ENCODE data around the gene BCL11A. TPM values are rescaled to one million over a fixed set of nuclear protein-coding genes. Genes with fewer than 3 reads are reported as not detected.
A peak's percentile ranks its signal among the peaks of the same experiment; 100 is the strongest.

BCL11A gene
- polyA plus RNA-seq, 1 donor (not counting 4 experiments of a cell fraction or from before 2014, with no cell fraction given), result 5.0 TPM

- no peak overlapping the region for H3K4me2 ChIP-seq (ENCODE audit: control insufficient read depth, extremely low read depth, insufficient read depth, low read depth, low read length)
Measured at GRCh38 chr2:60573251-60573650, 19.8 kb upstream of the BCL11A start.

GRCh38 chr2:60570251-60570650, 16.8 kb upstream of the BCL11A start:
- Histone ChIP-seq H3K4me2 (ENCODE audit: control insufficient read depth, extremely low read depth, insufficient read depth, low read depth, low read length) (peak overlapping the region; percentile 83), H3K79me2 (ENCODE audit: control insufficient read depth, insufficient read depth, low read length) (no peaks in the 10 kb centered on the region), H3K27me3 (ENCODE audit: control insufficient read depth, extremely low read depth, insufficient read depth, low read length) (peaks cover 24% of the 10 kb centered on the region), H3K9me1 (ENCODE audit: control insufficient read depth, extremely low read depth, insufficient read depth, low read length) (no peaks in the 10 kb centered on the region), H3K9me3 (ENCODE audit: control insufficient read depth, low read depth, low read length) (no peaks in the 10 kb centered on the region), H4K20me1 (ENCODE audit: control insufficient read depth, extremely low read depth, insufficient read depth, low read length) (no peaks in the 10 kb centered on the region), H3K9ac (ENCODE audit: control insufficient read depth, extremely low read depth, insufficient read depth, low read length) (no peak overlapping the region), H3K36me3 (ENCODE audit: control insufficient read depth in 2 of 2, extremely low read depth in 1 of 2, insufficient read depth in 2 of 2, low read length in 2 of 2) (no peaks in the 10 kb centered on the region), H2AFZ (ENCODE audit: control insufficient read depth, low read length) (peak overlapping the region; percentile 84), H3K27ac (ENCODE audit: control insufficient read depth, insufficient read depth, low read length) (no peak overlapping the region), H3K4me1 (ENCODE audit: control insufficient read depth, extremely low read depth, insufficient read depth, low read length) (peaks cover 14% of the 10 kb centered on the region), H3K4me3 (ENCODE audit: control insufficient read depth in 2 of 3, extremely low read depth in 1 of 3, insufficient read depth in 2 of 3, low read depth in 1 of 3, low read length in 3 of 3) (peak overlapping the region in 2 of 3 experiments; percentile 62 to 71)
- no peak for TF ChIP-seq EZH2 (IDR thresholded peaks at IDR 0.05; ENCODE audit: low read length)
- TF ChIP-seq, protein P1, sequence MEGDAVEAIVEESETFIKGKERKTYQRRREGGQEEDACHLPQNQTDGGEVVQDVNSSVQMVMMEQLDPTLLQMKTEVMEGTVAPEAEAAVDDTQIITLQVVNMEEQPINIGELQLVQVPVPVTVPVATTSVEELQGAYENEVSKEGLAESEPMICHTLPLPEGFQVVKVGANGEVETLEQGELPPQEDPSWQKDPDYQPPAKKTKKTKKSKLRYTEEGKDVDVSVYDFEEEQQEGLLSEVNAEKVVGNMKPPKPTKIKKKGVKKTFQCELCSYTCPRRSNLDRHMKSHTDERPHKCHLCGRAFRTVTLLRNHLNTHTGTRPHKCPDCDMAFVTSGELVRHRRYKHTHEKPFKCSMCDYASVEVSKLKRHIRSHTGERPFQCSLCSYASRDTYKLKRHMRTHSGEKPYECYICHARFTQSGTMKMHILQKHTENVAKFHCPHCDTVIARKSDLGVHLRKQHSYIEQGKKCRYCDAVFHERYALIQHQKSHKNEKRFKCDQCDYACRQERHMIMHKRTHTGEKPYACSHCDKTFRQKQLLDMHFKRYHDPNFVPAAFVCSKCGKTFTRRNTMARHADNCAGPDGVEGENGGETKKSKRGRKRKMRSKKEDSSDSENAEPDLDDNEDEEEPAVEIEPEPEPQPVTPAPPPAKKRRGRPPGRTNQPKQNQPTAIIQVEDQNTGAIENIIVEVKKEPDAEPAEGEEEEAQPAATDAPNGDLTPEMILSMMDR (optimal IDR thresholded peaks at IDR 0.05 in 1 of 3, IDR thresholded peaks at IDR 0.05 in 1 of 3, conservative IDR thresholded peaks at IDR 0.05 in 1 of 3; ENCODE audit: extremely low read depth in 1 of 3, insufficient read depth in 2 of 3, low read length in 3 of 3), result no peak
- dilution Hi-C loops (cut with MboI; ENCODE audit: extremely low pct_ligation_motif_present, low sequenced_read_pairs), result no loop called here
- DNase-seq (ENCODE audit: low read depth, low spot score) (no peak), FAIRE-seq (no peak)

More at GRCh38 chr2:60573251-60573650, 19.8 kb upstream of the BCL11A start:
- dilution Hi-C loops (cut with MboI; ENCODE audit: extremely low pct_ligation_motif_present, low sequenced_read_pairs), result no loop called here
- Histone ChIP-seq H3K27me3 (ENCODE audit: control insufficient read depth, extremely low read depth, insufficient read depth, low read length) (peaks cover 9% of the 10 kb centered on the region), H4K20me1 (ENCODE audit: control insufficient read depth, extremely low read depth, insufficient read depth, low read length) (no peaks in the 10 kb centered on the region), H3K9me3 (ENCODE audit: control insufficient read depth, low read depth, low read length) (no peaks in the 10 kb centered on the region), H3K79me2 (ENCODE audit: control insufficient read depth, insufficient read depth, low read length) (no peaks in the 10 kb centered on the region), H3K36me3 (ENCODE audit: control insufficient read depth in 2 of 2, extremely low read depth in 1 of 2, insufficient read depth in 2 of 2, low read length in 2 of 2) (no peaks in the 10 kb centered on the region), H3K9me1 (ENCODE audit: control insufficient read depth, extremely low read depth, insufficient read depth, low read length) (no peaks in the 10 kb centered on the region), H3K4me3 (ENCODE audit: control insufficient read depth in 2 of 3, extremely low read depth in 1 of 3, insufficient read depth in 2 of 3, low read depth in 1 of 3, low read length in 3 of 3) (no peak overlapping the region), H2AFZ (ENCODE audit: control insufficient read depth, low read length) (no peak overlapping the region), H3K27ac (ENCODE audit: control insufficient read depth, insufficient read depth, low read length) (no peak overlapping the region), H3K4me1 (ENCODE audit: control insufficient read depth, extremely low read depth, insufficient read depth, low read length) (peaks cover 14% of the 10 kb centered on the region), H3K9ac (ENCODE audit: control insufficient read depth, extremely low read depth, insufficient read depth, low read length) (no peak overlapping the region)
- FAIRE-seq (no peak), DNase-seq (ENCODE audit: low read depth, low spot score) (no peak)
- no peak for TF ChIP-seq EZH2 (IDR thresholded peaks at IDR 0.05; ENCODE audit: low read length)
- TF ChIP-seq, protein P1 (optimal IDR thresholded peaks at IDR 0.05 in 1 of 3, IDR thresholded peaks at IDR 0.05 in 1 of 3, conservative IDR thresholded peaks at IDR 0.05 in 1 of 3; ENCODE audit: extremely low read depth in 1 of 3, insufficient read depth in 2 of 3, low read length in 3 of 3), result no peak

All from keratinocyte (primary cell).